Karpas-422 (cell line): Measurements from ENCODE around the gene CNRIP1. TPM values are rescaled to one million over a fixed set of nuclear protein-coding genes. Genes with fewer than 3 reads are reported as not detected.

Experiments
- total RNA-seq: library from RNA; depleted of rRNA; stranded (reverse); fragments of >200 nt; shearing (Covaris generic); gene quantifications from 2 replicates; pipeline ENCODE4 v1.2.3, GENCODE V29; 2014; ENCODE audit warnings: low replicate concordance; rRNA removed

The CNRIP1 gene
- total RNA-seq, 1 experiment from 2014 or later: 2.8 TPM

Other genes with a start within 250 kb of the CNRIP1 start
- 28.3 and 52.2 TPM in 2 replicates for gene PNO1, start 162.1 kb downstream of the CNRIP1 start, total RNA-seq
- 24.1 and 55.9 TPM in 2 replicates for gene PPP3R1, start 67.4 kb downstream of the CNRIP1 start, total RNA-seq
- 224 and 232 TPM in 2 replicates for gene PLEK, start 45.3 kb upstream of the CNRIP1 start, total RNA-seq
- gene FBXO48, start 147.3 kb upstream of the CNRIP1 start, total RNA-seq: 0.61 and 1.7 TPM in 2 replicates
- 2.5 and 5.3 TPM in 2 replicates for gene APLF, start 147.6 kb upstream of the CNRIP1 start, total RNA-seq